A549 treated with AZD9567 at 1 μM for 4 hours (cell line): ENCODE results near the gene MICALL1. TPM values are rescaled to one million over a fixed set of nuclear protein-coding genes. Genes with fewer than 3 reads are reported as not detected.

Source experiments
- total RNA-seq: library from RNA; stranded (reverse); fragments of 200-300 nt; extraction: Qiagen RNA extraction; gene quantifications from 5 replicates; pipeline ENCODE4 v1.2.3, GENCODE V29; 2022; ENCODE audit not compliant: insufficient read depth

Gene MICALL1
- 15.2 to 18.2 TPM (median 17.6 TPM) in 5 replicates for total RNA-seq

GRCh38 chr22:37905534-37906363 is at the start of gene MICALL1:
Gene MICALL1, plus strand, starts transcription at chr22:37906297. Its CDS starts 126 bp downstream, at chr22:37906423.

GRCh38 chr22:37953437-37954179 is 47.5 kb downstream of the MICALL1 start, which contains the start of the genes C22orf23 and POLR2F:
Gene C22orf23, minus strand, starts transcription at chr22:37953601. Its CDS starts 452 bp downstream, at chr22:37953149.
Gene POLR2F, plus strand, starts transcription at chr22:37953699. Its CDS starts 89 bp downstream, at chr22:37953788.

DNA sequence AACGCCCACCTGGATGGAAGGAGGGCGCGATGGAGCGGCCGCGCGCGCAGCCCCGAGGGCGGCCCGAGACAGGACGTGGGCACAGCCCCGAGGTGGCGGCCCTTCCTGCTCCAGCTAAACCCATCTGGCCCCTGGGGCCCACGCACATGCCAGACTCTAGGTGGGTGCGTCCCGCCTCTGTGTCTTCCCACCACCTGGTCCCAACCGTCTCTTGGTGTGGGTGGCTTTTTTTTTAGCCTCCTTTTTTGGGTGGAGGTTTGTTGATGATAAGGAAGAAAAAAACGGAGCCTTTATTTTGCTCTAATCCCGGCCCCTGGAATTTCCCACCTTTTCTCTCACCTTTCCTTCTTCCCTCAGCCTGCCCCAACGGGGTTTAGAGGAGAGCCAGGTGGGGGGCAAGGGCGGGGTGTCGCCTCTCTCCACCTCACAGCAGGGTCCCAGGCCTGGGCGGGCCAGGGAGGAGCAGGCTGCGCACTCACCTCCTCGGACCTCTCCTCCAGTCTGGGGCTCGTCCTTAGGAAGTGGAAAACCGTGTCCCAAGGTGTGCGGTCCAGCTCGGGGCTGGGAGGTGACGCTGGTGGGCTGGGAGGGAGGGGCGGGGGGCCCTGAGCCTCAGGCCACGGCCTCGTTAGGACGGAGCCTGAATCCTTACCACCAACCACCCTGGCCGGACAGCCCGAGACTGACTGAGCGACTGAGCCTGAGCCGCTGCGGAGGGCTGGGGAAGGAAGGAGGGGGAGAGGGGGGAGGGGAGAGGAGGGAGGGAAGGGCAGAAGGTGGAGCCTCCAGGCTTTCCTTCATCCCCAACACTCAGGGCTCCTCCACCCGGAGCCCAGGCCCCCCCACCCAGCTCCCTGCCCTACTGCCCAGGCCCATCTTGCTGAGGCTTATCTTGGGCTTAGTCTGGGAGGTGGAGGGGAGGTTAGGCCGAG is 78.0 kb downstream of the MICALL1 start, which contains the start of gene SOX10:
SOX10 (minus strand) TSS at position 696 of the 932 bp plus-strand sequence. CDS start 771 bp downstream, outside the sequence.

Other genes starting within 250 kb of the MICALL1 start
- gene PDXP, start 247.6 kb upstream of the MICALL1 start, total RNA-seq = 18.0 to 23.4 TPM (median 19.4 TPM) in 5 replicates
- gene LGALS1, start 230.7 kb upstream of the MICALL1 start, total RNA-seq = 1,142 to 1,386 TPM (median 1,326 TPM) in 5 replicates
- gene NOL12, start 220.0 kb upstream of the MICALL1 start, total RNA-seq = 23.6 to 28.0 TPM (median 25.5 TPM) in 5 replicates
- gene TRIOBP, start 209.2 kb upstream of the MICALL1 start, total RNA-seq = 23.6 to 36.5 TPM (median 31.7 TPM) in 5 replicates
- gene GCAT, start 98.4 kb upstream of the MICALL1 start, total RNA-seq = 1.9 to 4.7 TPM (median 3.4 TPM) in 5 replicates
- gene GALR3, start 82.9 kb upstream of the MICALL1 start, total RNA-seq = not detected in 5 replicates
- gene ANKRD54, start 62.0 kb upstream of the MICALL1 start, total RNA-seq = 21.1 to 24.9 TPM (median 23.3 TPM) in 5 replicates
- gene EIF3L, start 56.9 kb upstream of the MICALL1 start, total RNA-seq = 259 to 328 TPM (median 285 TPM) in 5 replicates
- 0.22 to 0.37 TPM (median 0.28 TPM) in 4 of 5 replicates, not detected in the other for gene C22orf23, start 47.3 kb downstream of the MICALL1 start, total RNA-seq
- gene POLR2F, start 47.4 kb downstream of the MICALL1 start, total RNA-seq = 88.8 to 143 TPM (median 140 TPM) in 5 replicates
- not detected in 5 replicates for gene SOX10, start 78.3 kb downstream of the MICALL1 start, total RNA-seq
- gene PICK1, start 151.1 kb downstream of the MICALL1 start, total RNA-seq = 10.1 to 14.1 TPM (median 11.3 TPM) in 5 replicates
- not detected in 5 replicates for gene SLC16A8, start 177.9 kb downstream of the MICALL1 start, total RNA-seq
- gene BAIAP2L2, start 204.4 kb downstream of the MICALL1 start, total RNA-seq = 2.6 to 6.9 TPM (median 6.2 TPM) in 5 replicates